Epithelial cell of proximal tubule (primary cell): ENCODE results near the gene HSPG2. TPM values are rescaled to one million over a fixed set of nuclear protein-coding genes. Genes with fewer than 3 reads are reported as not detected.
"Not testable (repeated sequence)": the region's sequence is repeated elsewhere in the genome, so short reads cannot be mapped to it uniquely, and the experiment has no call there.

Experiments used
- DNase-seq: peaks from one replicate; pipeline ENCODE4 v3.0.0-alpha.2; 2011; ENCODE audit warnings: low read depth
- H3K4me3 ChIP-seq: 2 replicates; pipeline ENCODE4 v1.5.1; 2011; ENCODE audit warnings: low read depth, mild to moderate bottlenecking, low read length
- total RNA-seq: library from RNA; depleted of rRNA; stranded (reverse); fragments of >200 nt; gene quantifications from 2 replicates; pipeline ENCODE4 v1.2.3, GENCODE V29; 2015
- TF ChIP-seq, protein P1 (sequence below): conservative IDR thresholded peaks from 2 replicates; pipeline ENCODE4 v1.5.1; 2012; ENCODE audit warnings: low read depth, mild to moderate bottlenecking, low read length

Gene HSPG2
- total RNA-seq: 57.7 and 156 TPM in 2 replicates

DNA sequence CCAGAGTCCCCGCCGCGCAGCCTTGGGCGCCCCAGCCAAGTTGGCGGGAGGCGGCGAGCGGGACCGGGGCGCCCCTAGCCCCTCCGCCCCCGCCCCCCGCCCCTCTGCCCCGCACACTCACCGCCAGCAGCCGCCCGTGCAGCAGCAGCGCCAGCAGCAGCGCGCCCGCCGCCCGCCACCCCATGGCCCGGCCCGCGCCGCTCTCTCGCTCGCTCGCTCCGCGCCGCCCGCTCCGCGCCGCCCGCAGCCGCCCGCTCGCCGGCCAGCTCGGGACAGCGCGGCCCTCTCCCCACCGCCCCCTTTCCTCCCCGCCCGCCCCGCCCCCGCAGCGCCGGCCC, at the start of gene HSPG2:
Gene HSPG2, minus strand, starts transcription at position 277 of the 338 bp plus-strand sequence. Its CDS starts 93 bp downstream, at position 184.
- peak within 1 kb of the TSS; percentile 67 for H3K4me3 ChIP-seq
- no peak for DNase-seq
- TF ChIP-seq, protein P1, sequence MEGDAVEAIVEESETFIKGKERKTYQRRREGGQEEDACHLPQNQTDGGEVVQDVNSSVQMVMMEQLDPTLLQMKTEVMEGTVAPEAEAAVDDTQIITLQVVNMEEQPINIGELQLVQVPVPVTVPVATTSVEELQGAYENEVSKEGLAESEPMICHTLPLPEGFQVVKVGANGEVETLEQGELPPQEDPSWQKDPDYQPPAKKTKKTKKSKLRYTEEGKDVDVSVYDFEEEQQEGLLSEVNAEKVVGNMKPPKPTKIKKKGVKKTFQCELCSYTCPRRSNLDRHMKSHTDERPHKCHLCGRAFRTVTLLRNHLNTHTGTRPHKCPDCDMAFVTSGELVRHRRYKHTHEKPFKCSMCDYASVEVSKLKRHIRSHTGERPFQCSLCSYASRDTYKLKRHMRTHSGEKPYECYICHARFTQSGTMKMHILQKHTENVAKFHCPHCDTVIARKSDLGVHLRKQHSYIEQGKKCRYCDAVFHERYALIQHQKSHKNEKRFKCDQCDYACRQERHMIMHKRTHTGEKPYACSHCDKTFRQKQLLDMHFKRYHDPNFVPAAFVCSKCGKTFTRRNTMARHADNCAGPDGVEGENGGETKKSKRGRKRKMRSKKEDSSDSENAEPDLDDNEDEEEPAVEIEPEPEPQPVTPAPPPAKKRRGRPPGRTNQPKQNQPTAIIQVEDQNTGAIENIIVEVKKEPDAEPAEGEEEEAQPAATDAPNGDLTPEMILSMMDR: no peak

DNA sequence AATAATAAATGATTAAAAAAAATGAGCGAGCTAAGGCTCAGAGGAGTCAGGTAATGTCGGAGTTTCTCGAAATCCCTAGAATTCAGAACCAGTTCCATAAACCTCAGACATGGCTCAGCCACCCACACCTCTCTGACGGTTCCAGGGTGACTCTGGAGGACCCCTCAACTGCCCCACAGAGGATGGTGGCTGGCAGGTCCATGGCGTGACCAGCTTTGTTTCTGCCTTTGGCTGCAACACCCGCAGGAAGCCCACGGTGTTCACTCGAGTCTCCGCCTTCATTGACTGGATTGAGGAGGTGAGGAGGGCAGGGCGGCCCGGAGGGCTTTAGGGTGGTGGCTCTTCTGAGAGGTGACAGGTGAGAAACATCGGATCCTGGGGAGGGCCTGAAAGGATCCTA, 49.3 kb upstream of the HSPG2 start:
- DNase-seq, H3K4me3 ChIP-seq: not testable (repeated sequence)

DNA sequence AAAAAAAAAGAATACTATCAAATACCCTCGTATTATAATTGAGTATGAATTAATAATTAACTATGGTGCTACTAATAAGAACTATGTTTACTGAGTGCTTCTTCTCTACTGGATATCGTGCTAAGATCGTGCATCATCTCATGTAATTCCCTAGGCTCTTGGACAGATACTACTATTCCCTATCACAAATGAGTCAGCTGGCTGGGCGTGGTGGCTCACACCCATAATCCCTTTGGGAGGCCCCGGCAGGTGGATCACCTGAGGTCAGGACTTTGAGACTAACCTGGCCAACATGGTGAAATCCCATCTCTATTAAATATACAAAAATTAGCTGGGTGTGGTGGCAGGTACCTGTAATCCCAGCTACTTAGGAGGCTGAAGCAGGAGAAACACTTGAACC, 48.8 kb upstream of the HSPG2 start:
- not testable (repeated sequence) for DNase-seq, H3K4me3 ChIP-seq

DNA sequence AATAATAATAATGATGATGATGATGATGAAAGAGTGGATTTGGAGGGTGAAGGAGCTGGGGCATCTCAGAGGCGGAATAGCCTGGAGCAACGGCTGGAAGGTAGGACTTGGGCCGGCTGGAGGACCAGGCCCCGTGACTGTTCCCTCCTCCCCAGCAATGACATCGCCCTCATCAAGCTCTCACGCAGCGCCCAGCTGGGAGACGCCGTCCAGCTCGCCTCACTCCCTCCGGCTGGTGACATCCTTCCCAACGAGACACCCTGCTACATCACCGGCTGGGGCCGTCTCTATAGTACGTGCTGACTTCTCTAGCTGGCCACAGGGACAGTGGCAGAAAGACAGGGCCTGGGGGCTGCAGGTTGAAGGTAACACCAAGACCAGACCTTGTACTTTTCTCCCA, 46.4 kb upstream of the HSPG2 start:
- not testable (repeated sequence) for H3K4me3 ChIP-seq, DNase-seq

DNA sequence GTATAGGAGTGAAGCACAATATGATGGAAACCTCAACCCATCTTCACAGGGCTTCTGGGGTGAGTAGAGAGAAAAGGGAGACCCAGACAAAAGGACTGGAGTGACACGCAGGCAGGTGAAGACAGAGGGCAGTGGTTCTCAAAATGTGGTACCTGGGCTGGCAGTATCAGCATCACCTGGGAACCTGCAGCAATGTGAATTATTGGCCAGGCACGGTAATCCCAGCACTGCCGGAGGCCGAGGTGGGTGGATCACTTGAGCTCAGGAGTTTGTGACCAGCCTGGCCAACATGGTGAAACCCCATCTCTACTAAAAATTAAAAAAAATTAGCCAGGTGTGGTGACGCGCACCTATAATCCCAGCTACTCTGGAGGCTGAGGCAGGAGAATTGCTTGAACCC, 45.0 kb upstream of the HSPG2 start:
- DNase-seq, H3K4me3 ChIP-seq: not testable (repeated sequence)

GRCh38 chr1:21981253-21981652, 44.1 kb upstream of the HSPG2 start:
- not testable (repeated sequence) for H3K4me3 ChIP-seq, DNase-seq

DNA sequence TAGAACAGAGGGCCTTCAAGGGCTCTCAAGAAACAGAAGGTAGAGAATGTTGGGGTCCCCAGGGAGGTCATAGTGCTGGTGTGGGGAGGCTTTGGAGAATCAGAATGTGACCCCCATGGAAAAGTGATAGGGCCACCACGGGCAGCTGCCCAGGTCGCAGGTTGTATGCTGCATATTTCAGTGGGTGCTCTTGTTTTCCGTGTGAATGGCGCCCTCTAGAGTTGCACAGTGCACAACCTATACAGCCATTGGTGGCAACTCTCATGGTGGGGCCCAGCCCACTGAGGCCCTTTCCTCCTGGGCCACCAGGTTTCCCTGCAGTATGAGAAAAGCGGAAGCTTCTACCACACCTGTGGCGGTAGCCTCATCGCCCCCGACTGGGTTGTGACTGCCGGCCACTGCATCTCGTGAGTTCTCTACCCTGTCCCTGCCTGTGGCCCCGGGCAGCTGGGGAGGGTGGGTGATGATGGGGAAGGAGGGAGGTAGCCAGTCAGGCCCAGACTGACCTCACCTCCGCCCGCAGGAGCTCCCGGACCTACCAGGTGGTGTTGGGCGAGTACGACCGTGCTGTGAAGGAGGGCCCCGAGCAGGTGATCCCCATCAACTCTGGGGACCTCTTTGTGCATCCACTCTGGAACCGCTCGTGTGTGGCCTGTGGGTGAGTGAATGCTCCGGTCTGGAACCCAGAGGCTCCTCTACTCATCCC, 43.6 kb upstream of the HSPG2 start:
- TF ChIP-seq, protein P1: peak; percentile 15
- H3K4me3 ChIP-seq, DNase-seq: not testable (repeated sequence)

DNA sequence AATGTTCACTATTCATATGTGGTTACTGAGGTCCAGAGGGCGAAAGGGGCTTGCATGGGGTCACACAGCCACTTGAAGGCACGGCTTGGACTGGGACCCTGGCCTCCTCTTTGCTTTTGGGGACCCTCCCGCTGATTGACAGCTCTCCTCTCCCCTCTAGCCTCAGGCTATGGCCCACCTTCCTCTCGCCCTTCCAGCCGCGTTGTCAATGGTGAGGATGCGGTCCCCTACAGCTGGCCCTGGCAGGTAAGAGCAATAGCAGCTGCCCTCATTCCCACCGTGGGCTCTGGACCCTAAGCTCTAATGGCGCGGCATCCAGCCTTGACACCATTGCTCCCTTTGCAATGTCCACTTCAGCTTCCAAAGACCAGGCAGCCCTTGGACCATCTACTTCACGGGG, 41.1 kb upstream of the HSPG2 start:
- H3K4me3 ChIP-seq, DNase-seq: not testable (repeated sequence)

- not testable (repeated sequence) for DNase-seq, H3K4me3 ChIP-seq
Observed at GRCh38 chr1:21976703-21977239, 39.7 kb upstream of the HSPG2 start, which contains the start of gene CELA3B. CELA3B (plus strand) TSS chr1:21977022; CDS start chr1:21977040, 18 bp downstream.

GRCh38 chr1:21975296-21975695, 38.2 kb upstream of the HSPG2 start:
- not testable (repeated sequence) for H3K4me3 ChIP-seq

DNA sequence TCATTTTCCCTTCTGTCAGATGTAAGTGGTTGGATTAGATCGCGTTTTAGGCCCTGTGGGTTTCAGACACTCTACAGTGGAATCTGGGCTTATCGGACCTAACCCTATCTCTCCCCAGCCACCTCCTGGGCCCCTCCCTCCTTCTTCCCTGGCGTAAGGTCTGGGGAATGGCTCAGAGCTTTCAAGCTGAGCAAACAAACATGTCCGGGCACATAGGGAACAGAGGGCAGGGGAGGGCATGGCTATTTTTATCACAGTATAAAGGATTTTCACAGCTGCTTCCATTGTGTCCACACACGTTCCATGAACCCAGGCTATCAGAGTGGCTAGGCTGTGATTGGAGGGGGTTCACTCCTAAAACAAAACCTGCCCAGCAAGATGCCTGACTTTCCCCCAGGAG, 37.6 kb upstream of the HSPG2 start:
- H3K4me3 ChIP-seq, DNase-seq: not testable (repeated sequence)

More at GRCh38 chr1:21975296-21975695, 38.2 kb upstream of the HSPG2 start:
- DNase-seq: not testable (repeated sequence)

GRCh38 chr1:21973948-21974347, 36.8 kb upstream of the HSPG2 start:
- H3K4me3 ChIP-seq, DNase-seq: not testable (repeated sequence)

- not testable (repeated sequence) for H3K4me3 ChIP-seq, DNase-seq
Observed at GRCh38 chr1:21972973-21973441, 35.9 kb upstream of the HSPG2 start.

- H3K4me3 ChIP-seq, DNase-seq: not testable (repeated sequence)
Observed at GRCh38 chr1:21970523-21970922, 33.4 kb upstream of the HSPG2 start.

DNA sequence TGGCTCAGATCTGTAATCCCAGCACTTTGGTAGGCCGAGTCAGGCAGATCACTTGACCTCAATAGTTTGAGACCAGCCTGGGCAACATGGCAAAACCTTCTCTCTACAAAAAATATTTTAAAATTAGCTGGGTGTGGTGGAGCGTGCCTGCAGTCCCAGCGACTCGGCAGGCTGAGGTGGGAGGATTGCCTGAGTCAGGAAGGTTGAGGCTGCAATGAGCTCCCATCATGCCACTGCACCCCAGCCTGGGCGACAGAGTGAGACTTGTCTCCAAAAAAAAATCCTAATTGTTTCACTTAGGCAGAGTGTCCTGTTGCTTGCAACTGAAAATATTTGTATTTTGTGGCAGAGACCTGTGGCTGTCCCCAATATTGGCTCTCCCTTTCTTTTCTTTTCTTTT, 32.0 kb upstream of the HSPG2 start:
- not testable (repeated sequence) for DNase-seq, H3K4me3 ChIP-seq

DNA sequence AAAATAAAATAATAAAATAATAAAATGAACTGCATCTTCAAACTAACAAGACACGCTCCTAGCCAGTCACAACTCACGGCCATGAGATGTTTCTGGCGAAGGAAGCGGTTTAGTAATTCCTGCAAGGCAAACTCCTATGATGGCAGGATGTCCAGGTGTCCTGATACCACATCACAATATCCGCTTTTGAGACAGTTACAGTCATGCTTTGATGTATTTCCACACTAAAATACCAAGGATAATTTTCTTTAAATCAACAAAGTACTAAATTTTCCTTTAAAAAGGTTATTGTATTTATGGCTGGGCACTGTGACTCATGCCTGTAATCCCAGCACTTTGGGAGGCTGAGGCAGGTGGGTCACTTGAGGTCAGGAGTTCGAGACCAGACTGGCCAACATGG, 30.1 kb upstream of the HSPG2 start:
- H3K4me3 ChIP-seq, DNase-seq: not testable (repeated sequence)
